ENCODE results near the gene CFAP77.

GRCh38 chr9:132487980-132488535 lies 78.0 kb downstream of the CFAP77 start:
- TF ChIP-seq ZNF274 (IDR thresholded peaks at IDR 0.05; ENCODE audit: low read depth, low read length) (no peak), SUZ12 (IDR thresholded peaks at IDR 0.05; ENCODE audit: extremely low read depth, insufficient read depth, insufficient read length) (no peak)

Data from NT2/D1 (cell line).